Activated T-cell treated with anti-CD3 and anti-CD28 coated beads, Interleukin-2, amount 50 U/mL, for 4 hours (primary cell): Measurements from ENCODE around the gene GPATCH2L. TPM values are rescaled to one million over a fixed set of nuclear protein-coding genes. Genes with fewer than 3 reads are reported as not detected.

Source experiments
- ATAC-seq, 2 donors: fragments of 200-7000 bp; cut with Tn5 transposase; one replicate each; pipeline ENCODE4 v1.10.0; 2021
- DNase-seq: peaks from one replicate; pipeline ENCODE4 v3.0.0-alpha.2; 2020
- H3K27me3 Mint-ChIP-seq: one replicate; pipeline ENCODE4 v1.8.0; 2021; ENCODE audit warnings: low read depth, mixed read lengths
- H3K36me3 Mint-ChIP-seq: one replicate; pipeline ENCODE4 v1.8.0; 2022; ENCODE audit warnings: mixed read lengths; ENCODE audit not compliant: insufficient read depth
- H3K4me1 Mint-ChIP-seq: one replicate; pipeline ENCODE4 v1.8.0; 2021; ENCODE audit warnings: low read depth, mixed read lengths
- H3K4me3 Mint-ChIP-seq: one replicate; pipeline ENCODE4 v1.8.0; 2021; ENCODE audit warnings: mild to moderate bottlenecking, moderate library complexity, mixed read lengths
- H3K9me3 Mint-ChIP-seq: one replicate; pipeline ENCODE4 v1.8.0; 2021; ENCODE audit warnings: mixed read lengths
- total RNA-seq, 3 donors: library from RNA; stranded (reverse); gene quantifications; one replicate each; pipeline ENCODE4 v1.2.1, GENCODE V29; 2021

Gene GPATCH2L
- total RNA-seq, 3 donors from 2014 or later = 31.3 to 41.4 (median 40.8) TPM

- peak; percentile 40 to 52 for ATAC-seq
- peaks cover 61% of the 10 kb centered on the region for H3K36me3 Mint-ChIP-seq
Measured at GRCh38 chr14:76201162-76201561, 49.4 kb downstream of the GPATCH2L start.

GRCh38 chr14:76203086-76204001 is 51.6 kb downstream of the GPATCH2L start:
- DNase-seq = no peak

More at GRCh38 chr14:76201162-76201561, 49.4 kb downstream of the GPATCH2L start:
- Mint-ChIP-seq H3K4me1 (no peaks in the 10 kb centered on the region), H3K27me3 (no peaks in the 10 kb centered on the region), H3K4me3 (no peak overlapping the region), H3K9me3 (no peaks in the 10 kb centered on the region)
- DNase-seq = no peak

GRCh38 chr14:76204461-76205230 is 52.9 kb downstream of the GPATCH2L start:
- no peaks in the 10 kb centered on the region for H3K9me3 Mint-ChIP-seq

More at GRCh38 chr14:76203086-76204001, 51.6 kb downstream of the GPATCH2L start:
- peaks cover 52% of the 10 kb centered on the region for H3K36me3 Mint-ChIP-seq
- H3K27me3 Mint-ChIP-seq = no peaks in the 10 kb centered on the region
- peak in 1 of 2 donors; percentile 30 for ATAC-seq
- no peaks in the 10 kb centered on the region for H3K9me3 Mint-ChIP-seq
- no peaks in the 10 kb centered on the region for H3K4me1 Mint-ChIP-seq
- H3K4me3 Mint-ChIP-seq = no peak overlapping the region

GRCh38 chr14:76205708-76206107 is 54.0 kb downstream of the GPATCH2L start:
- no peak for DNase-seq
- Mint-ChIP-seq H3K4me3 (no peak overlapping the region), H3K36me3 (peaks cover 39% of the 10 kb centered on the region), H3K27me3 (no peaks in the 10 kb centered on the region), H3K9me3 (no peaks in the 10 kb centered on the region), H3K4me1 (no peaks in the 10 kb centered on the region)
- ATAC-seq = no peak

More at GRCh38 chr14:76204461-76205230, 52.9 kb downstream of the GPATCH2L start:
- DNase-seq (no peak), ATAC-seq (no peak)
- no peaks in the 10 kb centered on the region for H3K4me1 Mint-ChIP-seq
- H3K27me3 Mint-ChIP-seq = no peaks in the 10 kb centered on the region
- H3K4me3 Mint-ChIP-seq = no peak overlapping the region
- H3K36me3 Mint-ChIP-seq = peaks cover 47% of the 10 kb centered on the region

GRCh38 chr14:76208340-76208739 is 56.6 kb downstream of the GPATCH2L start:
- peaks cover 6% of the 10 kb centered on the region for H3K9me3 Mint-ChIP-seq
- no peak overlapping the region for H3K4me3 Mint-ChIP-seq
- no peaks in the 10 kb centered on the region for H3K27me3 Mint-ChIP-seq
- DNase-seq (no peak), ATAC-seq (no peak)
- peaks cover 18% of the 10 kb centered on the region for H3K36me3 Mint-ChIP-seq
- no peaks in the 10 kb centered on the region for H3K4me1 Mint-ChIP-seq

- no peak for DNase-seq
Measured at GRCh38 chr14:76212242-76212641, 60.5 kb downstream of the GPATCH2L start.

GRCh38 chr14:76217179-76217578 is 65.5 kb downstream of the GPATCH2L start:
- no peaks in the 10 kb centered on the region for H3K4me1 Mint-ChIP-seq
- peaks cover 9% of the 10 kb centered on the region for H3K9me3 Mint-ChIP-seq
- H3K27me3 Mint-ChIP-seq = no peaks in the 10 kb centered on the region
- peaks cover 5% of the 10 kb centered on the region for H3K36me3 Mint-ChIP-seq
- no peak overlapping the region for H3K4me3 Mint-ChIP-seq
- no peak for DNase-seq
- no peak for ATAC-seq

More at GRCh38 chr14:76212242-76212641, 60.5 kb downstream of the GPATCH2L start:
- Mint-ChIP-seq H3K36me3 (peaks cover 4% of the 10 kb centered on the region), H3K4me1 (no peaks in the 10 kb centered on the region), H3K27me3 (no peaks in the 10 kb centered on the region), H3K9me3 (peaks cover 6% of the 10 kb centered on the region), H3K4me3 (no peak overlapping the region)
- no peak for ATAC-seq

GRCh38 chr14:76218662-76219061 is 66.9 kb downstream of the GPATCH2L start:
- ATAC-seq = no peak
- no peak for DNase-seq
- H3K36me3 Mint-ChIP-seq = peaks cover 5% of the 10 kb centered on the region
- H3K27me3 Mint-ChIP-seq = no peaks in the 10 kb centered on the region
- no peaks in the 10 kb centered on the region for H3K4me1 Mint-ChIP-seq
- no peak overlapping the region for H3K4me3 Mint-ChIP-seq
- peaks cover 9% of the 10 kb centered on the region for H3K9me3 Mint-ChIP-seq

- Mint-ChIP-seq H3K9me3 (peaks cover 15% of the 10 kb centered on the region), H3K36me3 (peaks cover 5% of the 10 kb centered on the region), H3K4me1 (no peaks in the 10 kb centered on the region), H3K27me3 (no peaks in the 10 kb centered on the region), H3K4me3 (no peak overlapping the region)
- DNase-seq (no peak), ATAC-seq (no peak)
Measured at GRCh38 chr14:76219873-76220272, 68.2 kb downstream of the GPATCH2L start.

GRCh38 chr14:76227450-76228050 is 75.8 kb downstream of the GPATCH2L start:
- DNase-seq (no peak), ATAC-seq (no peak)
- Mint-ChIP-seq H3K27me3 (no peaks in the 10 kb centered on the region), H3K4me3 (no peak overlapping the region), H3K36me3 (peaks cover 2% of the 10 kb centered on the region), H3K4me1 (no peaks in the 10 kb centered on the region), H3K9me3 (peaks cover 16% of the 10 kb centered on the region)

- H3K4me3 Mint-ChIP-seq = no peak overlapping the region
- peaks cover 16% of the 10 kb centered on the region for H3K9me3 Mint-ChIP-seq
Measured at GRCh38 chr14:76228138-76228537, 76.4 kb downstream of the GPATCH2L start.

GRCh38 chr14:76232800-76233199 is 81.1 kb downstream of the GPATCH2L start:
- Mint-ChIP-seq H3K9me3 (no peaks in the 10 kb centered on the region), H3K27me3 (no peaks in the 10 kb centered on the region), H3K36me3 (peaks cover 27% of the 10 kb centered on the region)

More at GRCh38 chr14:76228138-76228537, 76.4 kb downstream of the GPATCH2L start:
- Mint-ChIP-seq H3K36me3 (peaks cover 3% of the 10 kb centered on the region), H3K4me1 (no peaks in the 10 kb centered on the region), H3K27me3 (no peaks in the 10 kb centered on the region)
- ATAC-seq (no peak), DNase-seq (no peak)

GRCh38 chr14:76235628-76236027 is 83.9 kb downstream of the GPATCH2L start:
- no peak for ATAC-seq

More at GRCh38 chr14:76232800-76233199, 81.1 kb downstream of the GPATCH2L start:
- Mint-ChIP-seq H3K4me3 (no peak overlapping the region), H3K4me1 (no peaks in the 10 kb centered on the region)
- DNase-seq (no peak), ATAC-seq (no peak)

More at GRCh38 chr14:76235628-76236027, 83.9 kb downstream of the GPATCH2L start:
- H3K4me1 Mint-ChIP-seq = no peaks in the 10 kb centered on the region
- H3K4me3 Mint-ChIP-seq = no peak overlapping the region
- no peaks in the 10 kb centered on the region for H3K27me3 Mint-ChIP-seq
- no peak for DNase-seq
- H3K9me3 Mint-ChIP-seq = peaks cover 5% of the 10 kb centered on the region
- H3K36me3 Mint-ChIP-seq = peaks cover 29% of the 10 kb centered on the region
